Measurements from ENCODE around the gene DCAF17.
"Not testable (repeated sequence)": the region's sequence is repeated elsewhere in the genome, so short reads cannot be mapped to it uniquely, and the experiment has no call there.

Gene DCAF17

GRCh38 chr2:171411214-171411613, 22.8 kb upstream of the DCAF17 start:
- no peak for DNase-seq

- no peak for DNase-seq
Observed at GRCh38 chr2:171411791-171412483, 22.1 kb upstream of the DCAF17 start.

GRCh38 chr2:171412571-171413175, 21.4 kb upstream of the DCAF17 start:
- no peak for DNase-seq

- DNase-seq, result not testable (repeated sequence)
Observed at GRCh38 chr2:171414645-171415044, 19.4 kb upstream of the DCAF17 start.

GRCh38 chr2:171416009-171416926, 17.8 kb upstream of the DCAF17 start:
- peak; percentile 83 for DNase-seq

DNA sequence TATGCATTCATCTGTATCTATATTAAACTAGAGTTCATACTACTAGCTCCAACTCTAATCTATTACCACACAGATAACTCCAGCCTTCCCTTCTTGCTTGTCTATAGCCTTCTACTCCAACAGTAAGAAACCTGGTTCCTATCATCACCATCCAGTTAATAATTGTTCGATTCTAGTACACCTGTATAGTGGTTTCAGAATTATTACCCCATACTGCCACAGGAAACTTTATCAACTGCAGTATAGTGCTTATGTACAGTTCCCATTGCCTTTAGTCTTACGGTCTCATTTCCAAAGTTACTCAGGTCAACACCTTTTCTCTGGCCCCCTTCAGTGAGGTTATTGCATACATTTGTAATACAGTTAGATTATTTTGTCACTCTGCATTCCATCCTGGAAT, 14.7 kb upstream of the DCAF17 start:
- no peak for DNase-seq

DNA sequence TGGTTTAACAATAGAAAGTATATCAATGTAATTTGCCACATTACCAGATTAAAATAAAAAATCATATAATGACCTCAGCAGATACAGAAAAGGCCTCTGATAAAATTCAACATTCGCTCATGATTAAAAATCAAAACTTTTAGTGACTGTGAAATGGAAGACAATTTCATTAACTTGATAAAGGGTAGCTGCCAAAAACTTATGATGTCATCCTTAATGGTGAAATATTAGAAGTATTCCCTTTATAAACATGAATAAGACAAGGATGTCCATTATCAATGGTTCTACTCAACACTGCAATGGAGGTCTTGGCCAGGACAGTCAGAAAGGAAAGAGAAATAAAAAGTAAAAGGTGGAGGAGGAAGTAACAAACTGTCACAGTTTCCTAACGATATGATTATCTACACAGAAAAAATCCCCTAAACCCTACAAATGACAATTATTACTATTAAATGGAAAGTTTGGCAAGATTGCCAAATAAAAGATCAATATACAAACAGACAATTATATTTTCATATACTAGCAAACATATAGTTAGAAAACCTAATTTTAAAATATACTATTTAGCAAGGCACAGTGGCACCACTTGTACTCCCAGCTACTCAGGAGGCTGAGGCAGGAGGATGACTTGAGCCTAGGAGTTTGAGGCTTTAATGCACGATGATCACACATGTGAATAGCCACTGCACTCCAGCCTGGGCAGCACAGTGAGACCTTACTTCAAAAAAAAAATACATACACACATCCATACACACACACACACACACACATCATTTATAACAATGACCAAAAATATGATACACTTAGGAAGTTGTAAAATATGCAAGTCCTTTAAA, 13.1 kb upstream of the DCAF17 start:
- DNase-seq, result no peak

DNA sequence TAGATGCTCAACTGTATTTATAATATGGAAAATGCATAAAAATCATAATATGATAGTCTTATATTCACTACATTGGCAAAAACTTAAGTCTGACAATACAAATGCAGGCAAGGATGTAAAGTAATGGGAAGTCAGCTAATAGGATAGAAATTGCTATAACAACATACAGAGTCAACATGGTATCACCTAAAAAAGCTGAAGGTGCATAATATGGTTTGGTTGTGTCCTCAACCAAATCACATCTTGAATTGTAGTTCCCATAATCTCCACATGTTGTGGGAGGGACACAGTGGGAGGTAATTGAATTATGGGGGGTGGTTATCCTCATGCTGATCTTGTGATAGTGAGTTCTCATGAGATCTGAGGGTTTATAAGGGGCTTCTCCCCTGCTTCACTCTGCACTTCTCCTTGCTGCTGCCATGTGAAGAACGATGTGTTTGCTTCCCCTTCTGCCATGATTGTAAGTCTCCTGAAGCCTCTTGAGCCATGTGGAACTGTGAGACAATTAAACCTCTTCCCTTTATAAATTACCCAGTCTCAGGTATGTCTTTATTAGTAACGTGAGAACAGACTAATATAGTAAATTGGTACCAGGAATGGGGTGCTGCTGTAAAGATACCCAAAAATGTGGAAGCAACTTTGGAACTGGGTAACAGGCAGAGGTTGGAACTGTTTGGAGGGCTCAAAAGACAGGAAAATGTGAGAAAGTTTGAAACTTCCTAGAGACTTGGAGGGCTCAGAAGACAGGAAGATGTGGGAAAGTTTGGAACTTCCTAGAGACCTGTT, 11.1 kb upstream of the DCAF17 start:
- DNase-seq, result not testable (repeated sequence)

DNA sequence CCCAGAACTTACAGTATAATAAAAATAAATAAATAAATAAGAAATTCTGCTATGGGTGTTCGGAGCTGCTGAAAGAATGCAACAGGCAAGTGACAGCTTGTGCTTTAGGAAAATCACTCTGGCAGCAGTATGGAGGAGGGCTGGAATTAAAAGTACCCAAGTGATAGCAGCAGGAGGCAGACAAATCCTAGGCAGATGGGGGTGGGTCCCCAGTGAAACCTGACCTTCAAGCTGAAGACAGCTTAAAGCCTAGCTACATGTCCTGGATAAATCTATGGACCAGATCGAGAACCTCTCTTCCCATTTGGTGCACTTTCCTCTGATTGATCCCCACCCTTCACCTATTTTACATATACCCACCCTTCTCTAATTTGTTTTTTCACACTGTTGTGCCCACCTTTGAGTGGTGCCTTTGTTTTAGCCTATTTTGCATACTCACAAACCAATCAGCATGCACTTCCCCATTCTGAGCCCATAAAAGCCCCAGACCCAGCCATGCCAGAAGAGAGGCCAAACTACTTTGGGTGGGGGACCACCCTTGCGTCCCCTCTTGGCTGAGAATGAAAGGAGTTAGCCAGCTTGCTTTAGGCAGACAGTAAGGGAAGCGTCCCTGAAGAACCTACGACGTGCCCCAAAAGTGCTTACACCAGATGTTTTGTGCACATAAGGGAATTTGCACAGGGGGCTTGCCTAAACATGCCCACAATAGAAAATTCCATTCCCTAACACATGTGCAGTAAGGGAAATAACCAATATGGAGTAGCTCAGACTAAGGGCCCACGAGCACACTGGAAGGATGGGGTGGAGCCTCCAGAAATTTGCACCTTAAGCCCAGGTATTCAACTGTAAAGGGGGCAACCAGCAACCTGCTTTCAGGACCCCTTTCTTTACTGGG, 3.3 kb upstream of the DCAF17 start:
- DNase-seq, result no peak

DNA sequence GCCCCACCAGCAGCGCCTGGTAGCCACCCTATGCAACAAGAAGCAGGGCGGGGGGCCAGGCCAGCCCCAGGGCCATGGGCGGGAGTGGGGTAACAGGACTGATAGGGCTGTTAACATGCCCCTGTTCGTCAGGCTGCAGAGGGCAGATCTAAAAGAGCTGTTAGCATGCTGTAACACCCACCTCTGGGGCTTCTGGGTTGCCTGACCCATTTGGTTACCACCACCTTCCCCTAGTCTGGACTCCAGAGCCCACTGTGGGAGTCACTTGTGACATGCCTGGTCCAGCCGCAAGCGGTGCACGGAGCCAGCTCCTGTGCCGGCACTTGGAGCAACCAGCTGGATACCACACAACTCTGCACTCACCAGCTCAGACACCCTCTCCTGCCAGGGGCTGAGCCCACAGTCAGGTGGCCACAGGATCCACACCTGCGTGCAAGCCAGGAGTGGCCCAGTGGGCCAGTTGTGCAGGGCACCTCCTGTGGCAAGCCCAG, 2.3 kb upstream of the DCAF17 start:
- no peak for DNase-seq

- DNase-seq, result no peak
Observed at GRCh38 chr2:171432206-171432968, 1.6 kb upstream of the DCAF17 start.

- peak; percentile 58 for DNase-seq
Observed at GRCh38 chr2:171432969-171433762, 860 bp upstream of the DCAF17 start.

GRCh38 chr2:171433763-171434012, 338 bp upstream of the DCAF17 start, which contains the start of gene METTL8:
TSS of gene METTL8 (minus strand) at chr2:171433990. CDS start at chr2:171392185, 41,805 bp downstream.
- no peak for DNase-seq

DNA sequence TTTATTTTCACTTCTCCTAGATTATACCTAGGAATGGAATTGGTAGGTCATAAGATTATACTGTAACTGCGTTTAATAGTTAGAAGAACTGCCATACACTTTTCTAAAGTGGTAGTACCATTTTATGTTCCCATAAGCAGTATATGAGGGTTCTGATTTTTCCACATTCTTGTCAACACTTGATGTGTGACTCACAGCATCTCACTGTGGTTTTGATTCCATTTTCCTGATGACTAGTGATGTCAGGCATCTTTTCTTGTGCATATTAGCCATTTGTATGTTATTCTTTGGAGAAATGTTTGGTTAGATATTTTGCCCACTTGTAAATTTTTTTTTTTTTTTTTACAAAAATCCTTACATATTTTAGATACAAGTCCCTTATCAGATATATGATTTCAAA, 2.3 kb downstream of the DCAF17 start:
- DNase-seq, result no peak

DNA sequence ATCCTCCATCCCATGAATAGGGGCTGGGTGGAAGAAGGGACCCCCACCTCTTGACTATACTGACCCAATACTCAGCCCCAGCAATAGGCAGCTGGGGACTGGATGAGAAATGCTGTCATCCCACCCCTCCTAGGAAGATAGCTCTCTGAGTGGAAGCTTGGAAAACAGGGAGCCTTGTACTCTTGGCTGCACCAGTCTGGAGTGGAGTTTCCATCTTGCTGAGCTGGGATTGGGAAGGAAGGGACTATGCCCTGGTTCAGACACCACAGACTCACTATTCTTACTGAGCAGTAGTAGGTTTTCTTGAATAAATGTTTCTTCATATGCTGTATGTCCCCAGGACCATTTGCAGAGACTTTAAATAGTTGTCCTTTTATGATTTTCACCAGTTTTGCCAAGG, 7.4 kb downstream of the DCAF17 start:
- DNase-seq, result no peak

DNA sequence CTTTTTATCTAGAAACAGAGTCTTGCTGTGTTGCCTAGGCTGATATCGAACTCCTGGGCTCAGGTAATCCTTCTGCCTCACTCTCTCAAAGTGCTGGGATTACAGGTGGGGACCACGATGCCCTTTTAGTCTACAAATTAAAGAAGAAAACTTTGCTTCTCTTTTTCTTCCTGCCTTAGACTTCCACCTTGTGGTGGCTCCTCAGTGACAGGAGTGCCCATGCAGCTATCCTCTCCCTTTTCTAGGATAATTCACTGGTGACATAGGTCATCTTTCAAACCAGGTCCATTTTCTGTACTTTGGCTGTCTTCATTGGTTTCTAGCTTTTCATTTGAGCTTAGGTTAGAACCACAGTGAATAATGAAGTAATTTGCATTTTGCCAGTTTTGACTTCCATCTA, 13.6 kb downstream of the DCAF17 start:
- no peak for DNase-seq

GRCh38 chr2:171451074-171451473, 17.0 kb downstream of the DCAF17 start:
- DNase-seq, result no peak

DNA sequence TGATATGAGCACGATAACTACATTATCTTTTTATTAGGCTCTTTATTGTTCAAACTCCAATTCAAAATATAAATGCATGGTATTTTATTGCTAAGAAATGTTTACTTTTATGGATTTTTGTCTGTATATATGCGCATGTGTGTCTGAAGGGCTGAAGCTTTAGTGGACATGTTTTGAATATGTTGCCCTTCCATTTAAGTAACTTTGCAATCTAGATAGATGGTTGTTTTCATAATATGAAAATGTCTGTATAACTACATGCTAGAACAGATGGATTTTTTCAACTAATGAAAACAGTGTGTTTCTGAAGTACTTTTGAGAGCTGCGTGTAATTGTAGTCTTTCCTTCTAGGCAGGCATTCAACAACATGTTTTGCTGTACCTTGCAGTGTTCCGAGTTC, 18.7 kb downstream of the DCAF17 start:
- DNase-seq, result no peak

- DNase-seq, result no peak
Observed at GRCh38 chr2:171459498-171459897, 25.5 kb downstream of the DCAF17 start.

All from DMS79 treated with DMSO at 0.1 percent for 48 hours (cell line).